ENCODE results near the gene CACNA2D3. TPM values are rescaled to one million over a fixed set of nuclear protein-coding genes. Genes with fewer than 3 reads are reported as not detected.

Gene CACNA2D3
- total RNA-seq, 1 donor from 2014 or later, result 3.6 TPM

DNA sequence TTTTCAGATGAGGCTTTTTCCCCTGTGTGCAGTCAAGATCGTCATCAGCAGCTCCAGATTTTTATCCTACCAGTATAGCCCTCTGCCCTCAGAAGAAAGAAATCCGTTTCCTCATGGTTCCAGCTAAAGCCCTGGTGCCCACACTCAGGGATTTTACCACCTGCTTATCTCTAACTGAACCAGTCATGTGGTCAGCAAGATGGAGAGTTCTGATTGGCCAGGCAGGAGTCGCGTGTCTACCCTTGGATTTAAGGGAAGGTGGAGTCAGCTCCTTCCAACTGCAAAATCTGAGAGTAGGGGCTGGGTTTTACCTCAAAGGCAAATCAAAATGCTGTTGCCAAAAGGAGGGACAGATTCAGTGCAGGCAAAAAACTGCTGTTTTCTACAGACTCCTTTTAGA lies 670.2 kb downstream of the CACNA2D3 start:
- Histone ChIP-seq H3K27ac (no peak overlapping the region), H3K27me3 (ENCODE audit: low read depth) (no peaks in the 10 kb centered on the region), H3K4me3 (no peak overlapping the region), H3K4me1 (no peaks in the 10 kb centered on the region), H3K36me3 (no peaks in the 10 kb centered on the region), H3K9me3 (no peaks in the 10 kb centered on the region)
- TF ChIP-seq, protein P1, sequence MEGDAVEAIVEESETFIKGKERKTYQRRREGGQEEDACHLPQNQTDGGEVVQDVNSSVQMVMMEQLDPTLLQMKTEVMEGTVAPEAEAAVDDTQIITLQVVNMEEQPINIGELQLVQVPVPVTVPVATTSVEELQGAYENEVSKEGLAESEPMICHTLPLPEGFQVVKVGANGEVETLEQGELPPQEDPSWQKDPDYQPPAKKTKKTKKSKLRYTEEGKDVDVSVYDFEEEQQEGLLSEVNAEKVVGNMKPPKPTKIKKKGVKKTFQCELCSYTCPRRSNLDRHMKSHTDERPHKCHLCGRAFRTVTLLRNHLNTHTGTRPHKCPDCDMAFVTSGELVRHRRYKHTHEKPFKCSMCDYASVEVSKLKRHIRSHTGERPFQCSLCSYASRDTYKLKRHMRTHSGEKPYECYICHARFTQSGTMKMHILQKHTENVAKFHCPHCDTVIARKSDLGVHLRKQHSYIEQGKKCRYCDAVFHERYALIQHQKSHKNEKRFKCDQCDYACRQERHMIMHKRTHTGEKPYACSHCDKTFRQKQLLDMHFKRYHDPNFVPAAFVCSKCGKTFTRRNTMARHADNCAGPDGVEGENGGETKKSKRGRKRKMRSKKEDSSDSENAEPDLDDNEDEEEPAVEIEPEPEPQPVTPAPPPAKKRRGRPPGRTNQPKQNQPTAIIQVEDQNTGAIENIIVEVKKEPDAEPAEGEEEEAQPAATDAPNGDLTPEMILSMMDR (IDR thresholded peaks at IDR 0.05), result no peak
- DNase-seq (no peak), ATAC-seq (no peak)
- intact Hi-C loops (cut with DNase I), result no loop called here

DNA sequence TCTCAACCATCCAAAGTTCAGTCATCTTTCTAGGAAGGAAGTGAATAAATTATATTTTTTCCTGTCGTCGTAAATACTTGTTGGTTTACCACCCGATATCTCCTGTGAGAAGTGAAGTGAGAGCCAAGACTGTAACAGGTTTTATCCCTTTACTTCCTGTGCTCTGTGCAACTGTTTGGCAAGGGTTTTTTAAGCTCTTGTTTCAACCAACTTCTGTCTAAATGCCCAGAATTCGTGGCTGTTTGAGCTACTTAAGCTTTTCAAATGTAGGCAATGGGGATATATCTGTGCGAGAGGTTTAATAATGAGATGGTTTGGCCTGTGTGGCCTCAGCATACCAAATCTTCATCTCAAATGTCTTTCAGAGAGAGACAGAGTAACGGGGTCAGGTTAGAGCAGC lies 670.8 kb downstream of the CACNA2D3 start:
- intact Hi-C loops (cut with DNase I), result no loop called here
- TF ChIP-seq, protein P1 (IDR thresholded peaks at IDR 0.05), result no peak
- ATAC-seq (no peak), DNase-seq (no peak)
- Histone ChIP-seq H3K9me3 (no peaks in the 10 kb centered on the region), H3K4me3 (no peak overlapping the region), H3K36me3 (no peaks in the 10 kb centered on the region), H3K27ac (no peak overlapping the region), H3K4me1 (no peaks in the 10 kb centered on the region), H3K27me3 (ENCODE audit: low read depth) (no peaks in the 10 kb centered on the region)

DNA sequence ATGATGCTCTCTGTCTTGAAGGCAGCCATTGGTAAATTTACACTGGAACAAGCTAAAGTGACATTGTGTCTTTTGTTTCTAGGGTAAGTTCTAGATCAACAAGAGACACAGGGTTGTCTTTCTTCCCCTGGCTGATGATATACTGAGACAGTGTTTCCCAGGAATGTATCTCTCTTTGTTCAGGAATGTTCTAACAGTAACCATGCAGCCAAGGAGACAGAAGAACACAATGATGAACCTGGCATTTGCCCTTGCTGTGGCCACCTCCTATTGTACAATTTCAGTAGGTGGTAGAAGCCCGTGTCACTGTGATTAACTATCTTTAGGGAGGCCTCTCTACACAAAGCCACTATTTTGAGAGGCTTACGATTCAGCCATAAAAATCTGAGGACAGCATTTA lies 674.8 kb downstream of the CACNA2D3 start:
- H3K4me3 ChIP-seq, result no peak overlapping the region
- TF ChIP-seq, protein P1 (IDR thresholded peaks at IDR 0.05), result no peak
- no peak for ATAC-seq

DNA sequence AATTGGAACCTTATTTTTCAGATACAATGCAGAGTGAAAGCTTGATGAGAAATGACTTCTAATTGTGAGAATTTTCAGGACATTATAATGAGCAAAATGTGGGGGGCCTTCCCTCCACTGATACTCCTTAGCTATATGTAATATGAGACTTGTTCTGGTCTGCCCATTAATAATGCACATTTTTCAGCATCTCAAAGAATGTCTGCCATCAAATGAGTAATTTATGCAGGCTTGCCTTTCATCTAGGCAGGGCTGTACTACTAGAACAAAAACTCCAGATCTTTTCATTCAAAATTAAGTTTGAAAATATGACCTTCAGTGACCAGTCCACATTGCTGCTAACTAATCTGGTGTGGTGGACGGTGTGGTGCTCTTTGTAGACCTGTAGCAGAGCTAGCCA lies 678.1 kb downstream of the CACNA2D3 start:
- ATAC-seq, result no peak

More for the DNA sequence above, 674.8 kb downstream of the CACNA2D3 start:
- Histone ChIP-seq H3K36me3 (no peaks in the 10 kb centered on the region), H3K27ac (no peak overlapping the region), H3K4me1 (no peaks in the 10 kb centered on the region), H3K27me3 (ENCODE audit: low read depth) (no peaks in the 10 kb centered on the region), H3K9me3 (no peaks in the 10 kb centered on the region)
- intact Hi-C loops (cut with DNase I), result no loop called here
- DNase-seq, result no peak

DNA sequence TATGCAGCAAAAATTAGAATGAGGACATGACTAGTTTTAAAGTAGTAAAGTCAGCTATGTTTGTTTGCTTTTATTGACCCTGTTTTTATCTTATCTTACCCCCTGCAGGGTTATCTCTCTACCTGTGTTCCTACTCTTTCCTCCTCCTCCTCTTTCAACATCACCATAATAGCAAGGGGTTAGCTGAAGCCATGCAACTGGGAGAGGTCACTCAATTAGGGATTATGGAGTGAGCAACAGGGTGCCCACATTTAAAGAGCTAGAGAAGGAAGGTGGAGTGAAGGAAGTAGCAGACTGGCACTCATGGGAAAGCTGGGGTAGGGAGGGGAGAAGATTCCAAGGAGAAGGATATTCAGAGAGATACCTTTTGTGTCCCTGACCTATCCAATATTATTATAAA lies 679.6 kb downstream of the CACNA2D3 start:
- intact Hi-C loops (cut with DNase I), result no loop called here
- no peak for ATAC-seq
- Histone ChIP-seq H3K27me3 (ENCODE audit: low read depth) (no peaks in the 10 kb centered on the region), H3K4me3 (no peak overlapping the region), H3K4me1 (no peaks in the 10 kb centered on the region), H3K36me3 (no peaks in the 10 kb centered on the region), H3K27ac (no peak overlapping the region), H3K9me3 (no peaks in the 10 kb centered on the region)
- DNase-seq, result no peak
- TF ChIP-seq, protein P1 (IDR thresholded peaks at IDR 0.05), result no peak

More for the DNA sequence above, 678.1 kb downstream of the CACNA2D3 start:
- TF ChIP-seq, protein P1 (IDR thresholded peaks at IDR 0.05), result no peak
- no peaks in the 10 kb centered on the region for H3K36me3 ChIP-seq
- intact Hi-C loops (cut with DNase I), result no loop called here
- H3K27me3 ChIP-seq (ENCODE audit: low read depth), result no peaks in the 10 kb centered on the region
- no peak overlapping the region for H3K4me3 ChIP-seq
- H3K27ac ChIP-seq, result no peak overlapping the region
- no peaks in the 10 kb centered on the region for H3K9me3 ChIP-seq
- H3K4me1 ChIP-seq, result no peaks in the 10 kb centered on the region
- DNase-seq, result no peak

DNA sequence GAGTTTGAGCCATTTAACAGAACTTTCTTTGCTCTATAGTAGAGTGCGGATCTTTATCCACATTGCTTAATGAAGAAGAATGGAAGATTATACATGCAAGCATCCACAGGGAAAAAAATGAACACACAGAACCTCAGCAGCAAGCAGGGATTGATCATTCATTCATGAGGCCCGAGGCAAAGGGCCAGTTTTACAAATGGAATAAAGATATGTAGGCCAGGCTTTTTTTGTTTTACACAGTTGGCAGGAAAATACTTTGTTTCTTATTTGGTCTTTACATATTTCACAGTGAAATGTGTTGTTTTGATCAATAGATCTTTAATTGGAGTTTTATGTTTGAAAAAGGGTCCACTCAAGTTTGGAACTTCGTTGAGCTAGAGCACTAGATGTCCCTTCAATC lies 688.0 kb downstream of the CACNA2D3 start:
- no peaks in the 10 kb centered on the region for H3K36me3 ChIP-seq
- H3K4me3 ChIP-seq, result no peak overlapping the region
- no peaks in the 10 kb centered on the region for H3K9me3 ChIP-seq
- no peaks in the 10 kb centered on the region for H3K4me1 ChIP-seq
- no peak overlapping the region for H3K27ac ChIP-seq
- H3K27me3 ChIP-seq (ENCODE audit: low read depth), result no peaks in the 10 kb centered on the region
- TF ChIP-seq, protein P1 (IDR thresholded peaks at IDR 0.05), result no peak
- DNase-seq, result no peak
- intact Hi-C loops (cut with DNase I), result no loop called here
- no peak for ATAC-seq
